Effector CD4-positive, alpha-beta T cell (primary cell): ENCODE data around the gene SELENOF.
A peak's percentile ranks its signal among the peaks of the same experiment; 100 is the strongest.
"Not testable (repeated sequence)": the region's sequence is repeated elsewhere in the genome, so short reads cannot be mapped to it uniquely, and the experiment has no call there.

ENCODE experiments used
- DNase-seq: peaks from one replicate; pipeline ENCODE4 v3.0.0-alpha.2; 2020

The SELENOF gene

GRCh38 chr1:86854352-86854751 is 59.6 kb downstream of the SELENOF start:
- no peak for DNase-seq

- no peak for DNase-seq
These were observed 61.0 kb downstream of the SELENOF start for GRCh38 chr1:86852782-86853408.

DNA sequence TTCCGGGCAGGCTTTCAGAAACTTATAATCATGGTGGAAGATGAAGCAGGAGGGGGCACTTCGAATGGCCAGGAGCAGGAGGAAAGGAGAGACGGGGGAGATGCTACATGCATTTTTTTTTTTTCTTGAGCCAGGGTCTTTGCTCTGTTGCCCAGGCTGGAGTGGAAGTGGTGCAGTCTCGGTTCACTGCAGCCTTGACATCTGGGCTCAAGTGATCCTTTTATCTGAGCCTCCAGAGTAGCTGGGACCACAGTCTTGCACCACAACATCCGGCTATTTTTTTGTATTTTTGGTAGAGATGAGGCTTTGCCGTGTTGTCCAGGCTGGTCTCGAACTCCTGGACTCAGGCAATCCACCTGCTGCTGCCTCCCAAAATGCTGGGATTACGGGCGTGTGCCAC is 61.6 kb downstream of the SELENOF start:
- no peak for DNase-seq

DNA sequence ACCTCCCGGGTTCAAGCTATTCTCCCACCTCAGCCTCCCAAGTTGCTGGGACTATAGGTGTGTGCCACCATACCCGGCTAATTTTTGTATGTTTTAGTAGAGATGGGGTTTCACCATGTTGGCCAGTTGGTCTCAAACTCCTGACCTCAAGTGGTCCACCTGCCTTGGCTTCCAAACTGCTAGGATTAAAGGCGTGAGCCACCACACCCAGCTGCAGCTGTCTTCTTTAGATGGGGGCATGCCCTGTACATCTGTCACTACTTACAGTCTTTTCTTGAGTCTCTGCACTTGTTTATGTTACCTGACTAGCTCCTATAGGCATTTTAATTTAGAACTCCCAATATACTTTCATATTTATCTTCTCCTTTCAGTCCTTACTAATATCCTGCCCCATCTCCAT is 64.2 kb downstream of the SELENOF start:
- no peak for DNase-seq

DNA sequence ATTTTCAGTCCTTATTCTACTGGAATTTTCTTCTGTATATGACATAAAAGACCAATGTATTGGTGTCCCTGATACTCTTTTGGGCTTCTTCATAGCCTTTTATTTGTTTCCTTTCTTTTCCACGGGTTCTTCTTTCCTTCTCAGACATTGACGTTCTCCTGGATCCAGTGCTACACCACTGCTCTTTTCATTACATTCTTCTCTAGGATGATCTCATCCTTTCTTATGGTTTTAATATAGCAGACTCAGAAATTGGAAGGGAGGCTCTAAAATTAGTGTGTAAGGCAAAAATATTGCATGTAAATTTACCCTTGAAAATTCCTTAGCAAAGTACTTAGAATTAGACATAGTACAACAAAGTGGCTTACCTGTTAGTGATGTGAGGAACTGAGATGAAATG is 65.3 kb downstream of the SELENOF start:
- no peak for DNase-seq

DNA sequence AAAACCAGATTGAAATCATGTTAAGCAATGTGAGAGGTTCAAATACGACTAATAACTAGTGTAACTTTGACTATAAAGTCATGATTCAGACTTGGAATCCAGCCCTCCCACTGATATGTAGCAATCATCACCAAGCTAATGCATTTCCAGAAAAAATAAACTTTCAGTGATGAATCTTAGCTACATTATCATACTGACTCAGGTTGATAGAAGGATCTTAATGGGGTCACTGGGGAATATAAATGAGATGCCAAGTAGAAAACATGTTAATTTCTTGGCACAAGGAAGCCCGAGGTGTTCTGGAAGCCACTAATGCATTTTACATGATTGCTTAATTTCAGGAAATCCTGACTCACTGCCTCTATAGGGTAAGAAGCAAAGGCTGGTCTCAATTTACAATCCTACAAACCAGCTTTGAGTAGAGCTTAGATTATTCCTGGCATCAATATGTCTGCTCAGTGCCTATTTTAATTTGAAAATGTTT is 67.7 kb downstream of the SELENOF start:
- no peak for DNase-seq

DNA sequence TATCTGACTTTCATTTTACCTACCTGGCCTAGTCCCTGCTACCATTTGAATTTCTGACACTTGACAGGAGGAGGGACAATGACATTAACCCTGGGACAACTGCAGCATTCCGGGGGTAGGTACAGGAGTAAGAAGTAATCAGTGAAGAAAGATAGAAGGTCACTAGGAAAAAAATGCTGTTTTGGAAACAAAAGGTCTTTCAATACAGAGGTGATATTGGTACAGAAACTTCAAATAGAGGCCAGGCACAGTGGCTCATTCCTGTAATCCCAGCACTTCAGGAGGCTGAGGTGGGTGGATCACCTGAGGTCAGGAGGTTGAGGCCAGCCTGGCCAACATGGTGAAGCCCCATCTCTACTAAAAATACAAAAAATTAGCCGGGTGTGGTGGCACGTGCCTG is 68.4 kb downstream of the SELENOF start:
- DNase-seq: no peak

DNA sequence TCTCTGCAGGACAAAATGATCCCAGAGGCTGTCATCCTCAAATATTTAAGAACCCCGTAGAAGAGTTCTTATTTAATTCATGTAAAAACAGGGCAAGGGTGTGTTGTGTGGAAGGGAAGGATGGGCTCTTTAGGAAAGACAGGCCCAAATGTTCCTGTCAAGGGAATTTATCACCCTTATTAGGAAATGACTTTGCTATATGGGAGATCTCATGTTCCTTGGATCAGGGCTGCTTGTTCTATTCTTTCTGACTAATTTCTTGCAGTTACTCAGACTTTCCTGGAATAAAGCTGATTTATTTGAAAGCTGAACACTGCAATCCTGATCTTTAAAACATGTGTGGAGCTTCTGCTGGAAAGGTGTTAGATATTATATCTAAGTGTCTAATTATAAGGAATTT is 72.8 kb downstream of the SELENOF start:
- DNase-seq: no peak

GRCh38 chr1:86833461-86834215 is 80.3 kb downstream of the SELENOF start:
- DNase-seq: peak; percentile 49

- no peak for DNase-seq
These were observed 81.5 kb downstream of the SELENOF start for GRCh38 chr1:86832433-86832832.

DNA sequence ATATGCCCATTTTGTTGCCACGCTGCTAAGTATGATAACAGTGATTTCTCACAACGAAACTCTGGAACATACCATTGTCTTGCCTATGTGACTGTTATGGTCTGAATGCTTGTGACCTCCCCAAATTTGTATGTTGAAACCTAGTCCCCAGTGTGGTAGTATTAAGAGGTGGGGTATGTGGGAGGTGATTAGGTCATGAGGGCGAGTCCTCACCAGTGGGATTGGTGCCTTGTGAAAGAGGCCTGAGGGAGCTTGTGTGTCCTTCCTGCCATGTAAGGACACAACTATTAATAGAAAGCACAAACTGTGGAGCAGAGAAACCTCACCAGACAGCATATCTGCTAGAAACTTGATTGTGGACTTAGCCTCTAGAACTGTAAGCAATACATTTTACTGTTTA is 84.6 kb downstream of the SELENOF start:
- DNase-seq: no peak

DNA sequence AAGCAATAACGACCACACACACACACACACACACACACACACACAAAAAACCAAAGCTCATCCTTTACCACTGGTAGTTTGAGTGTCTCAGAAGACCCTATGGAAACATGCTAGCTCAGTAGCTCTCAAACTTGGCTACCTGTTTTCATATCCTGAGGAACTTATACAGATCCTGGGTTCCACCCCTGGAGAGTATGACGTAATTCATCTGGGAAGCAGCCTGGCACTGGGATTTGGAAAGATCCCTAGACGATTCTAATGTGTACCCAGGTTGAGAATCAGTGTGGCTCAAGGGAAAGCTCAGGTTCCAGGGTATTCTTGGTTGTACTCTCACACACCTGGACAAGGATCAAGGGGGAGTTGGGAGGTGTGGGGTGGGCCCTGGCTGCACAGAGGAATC is 85.9 kb downstream of the SELENOF start:
- no peak for DNase-seq

GRCh38 chr1:86826856-86827255 is 87.1 kb downstream of the SELENOF start:
- DNase-seq: no peak

- no peak for DNase-seq
These were observed 88.6 kb downstream of the SELENOF start for GRCh38 chr1:86825319-86825718.

- DNase-seq: no peak
These were observed 90.0 kb downstream of the SELENOF start for GRCh38 chr1:86823821-86824500.

- no peak for DNase-seq
These were observed 90.5 kb downstream of the SELENOF start for GRCh38 chr1:86823386-86823785.

DNA sequence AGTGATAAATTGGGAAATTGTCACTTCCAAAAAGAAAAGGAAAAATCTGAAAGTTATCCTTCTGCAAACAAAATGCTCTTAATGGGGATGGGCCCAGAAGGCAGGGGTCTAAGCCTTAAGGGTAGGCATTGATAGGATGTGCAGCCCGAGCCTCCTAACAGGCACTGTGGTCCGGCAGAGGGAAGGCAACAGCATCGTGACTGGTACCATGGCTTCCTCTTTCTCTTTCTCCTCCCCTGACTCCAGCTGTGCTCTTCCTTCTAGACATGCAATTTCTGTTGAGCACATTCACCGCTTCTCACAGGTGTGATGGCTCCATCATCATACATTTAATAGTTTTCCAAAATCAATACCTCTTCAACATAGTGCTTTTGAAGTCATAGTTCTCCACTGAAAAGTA is 91.5 kb downstream of the SELENOF start:
- DNase-seq: no peak

- no peak for DNase-seq
These were observed 92.0 kb downstream of the SELENOF start for GRCh38 chr1:86821956-86822355.

DNA sequence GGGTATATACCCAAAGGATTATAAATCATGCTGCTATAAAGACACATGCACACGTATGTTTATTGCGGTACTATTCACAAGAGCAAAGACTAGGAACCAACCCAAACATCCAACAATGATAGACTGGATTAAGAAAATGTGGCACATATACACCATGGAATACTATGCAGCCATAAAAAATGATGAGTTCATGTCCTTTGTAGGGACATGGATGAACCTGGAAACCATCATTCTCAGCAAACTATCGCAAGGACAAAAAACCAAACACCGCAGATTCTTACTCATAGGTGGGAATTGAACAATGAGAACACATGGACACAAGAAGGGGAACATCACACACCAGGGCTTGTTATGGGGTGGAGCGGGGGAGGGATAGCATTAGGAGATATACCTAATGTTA is 94.0 kb downstream of the SELENOF start:
- not testable (repeated sequence) for DNase-seq

- not testable (repeated sequence) for DNase-seq
These were observed 96.6 kb downstream of the SELENOF start for GRCh38 chr1:86817246-86817826.

DNA sequence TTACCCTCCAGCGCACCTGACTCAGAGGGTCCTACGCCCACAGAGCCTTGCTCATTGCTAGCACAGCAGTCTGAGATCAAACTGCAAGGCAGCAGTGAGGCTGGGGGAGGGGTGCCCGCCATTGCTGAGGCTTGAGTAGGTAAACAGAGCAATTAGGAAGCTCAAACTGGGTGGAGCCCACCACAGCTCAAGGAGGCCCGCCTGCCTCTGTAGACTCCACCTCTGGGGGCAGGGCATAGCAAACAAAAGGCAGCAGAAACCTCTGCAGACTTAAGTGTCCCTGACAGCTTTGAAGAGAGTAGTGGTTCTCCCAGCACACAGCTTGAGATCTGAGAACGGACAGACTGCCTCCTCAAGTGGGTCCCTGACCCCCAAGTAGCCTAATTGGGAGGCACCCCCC is 99.8 kb downstream of the SELENOF start:
- not testable (repeated sequence) for DNase-seq
